ENCODE measurements around the gene CENATAC.

The CENATAC gene

DNA sequence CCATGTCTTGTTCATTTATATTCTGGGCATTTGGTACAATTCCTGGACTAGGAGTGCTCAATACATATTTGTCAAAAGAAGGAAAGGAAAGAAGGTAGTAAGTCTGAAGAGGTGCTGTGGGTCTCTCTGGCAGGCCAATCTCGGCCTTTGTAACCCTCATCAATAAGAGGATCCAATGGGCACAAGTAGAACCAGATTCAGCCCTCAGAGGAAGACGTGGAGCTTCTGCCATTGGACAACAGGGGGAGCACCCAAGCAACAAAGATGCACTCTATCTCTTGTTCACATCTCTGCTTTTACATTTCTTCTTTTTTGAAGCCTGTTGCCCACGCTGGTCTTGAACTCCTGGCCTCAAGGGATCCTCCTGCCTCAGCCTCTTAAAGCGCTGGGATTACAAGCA is 67.4 kb downstream of the CENATAC start:
- Histone ChIP-seq H3K36me3 (peaks cover 4% of the 10 kb centered on the region; the same call in 1 of the 2 replicates), H3K9me3 (no peaks in the 10 kb centered on the region), H3K27me3 (no peaks in the 10 kb centered on the region), H3K4me3 (ENCODE audit: low read depth, low read length) (no peak overlapping the region), H3K4me1 (no peaks in the 10 kb centered on the region)
- DNase-seq, result peak; percentile 52
- TF ChIP-seq, protein P1, sequence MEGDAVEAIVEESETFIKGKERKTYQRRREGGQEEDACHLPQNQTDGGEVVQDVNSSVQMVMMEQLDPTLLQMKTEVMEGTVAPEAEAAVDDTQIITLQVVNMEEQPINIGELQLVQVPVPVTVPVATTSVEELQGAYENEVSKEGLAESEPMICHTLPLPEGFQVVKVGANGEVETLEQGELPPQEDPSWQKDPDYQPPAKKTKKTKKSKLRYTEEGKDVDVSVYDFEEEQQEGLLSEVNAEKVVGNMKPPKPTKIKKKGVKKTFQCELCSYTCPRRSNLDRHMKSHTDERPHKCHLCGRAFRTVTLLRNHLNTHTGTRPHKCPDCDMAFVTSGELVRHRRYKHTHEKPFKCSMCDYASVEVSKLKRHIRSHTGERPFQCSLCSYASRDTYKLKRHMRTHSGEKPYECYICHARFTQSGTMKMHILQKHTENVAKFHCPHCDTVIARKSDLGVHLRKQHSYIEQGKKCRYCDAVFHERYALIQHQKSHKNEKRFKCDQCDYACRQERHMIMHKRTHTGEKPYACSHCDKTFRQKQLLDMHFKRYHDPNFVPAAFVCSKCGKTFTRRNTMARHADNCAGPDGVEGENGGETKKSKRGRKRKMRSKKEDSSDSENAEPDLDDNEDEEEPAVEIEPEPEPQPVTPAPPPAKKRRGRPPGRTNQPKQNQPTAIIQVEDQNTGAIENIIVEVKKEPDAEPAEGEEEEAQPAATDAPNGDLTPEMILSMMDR (IDR thresholded peaks at IDR 0.05; ENCODE audit: low read depth, low read length), result peak; percentile 75

Data from BE2C (cell line).